Calu3 (cell line): Measurements from ENCODE around the gene LCA5L. TPM values are rescaled to one million over a fixed set of nuclear protein-coding genes. Genes with fewer than 3 reads are reported as not detected.
A peak's percentile ranks its signal among the peaks of the same experiment; 100 is the strongest.

Experiments
- BruUV-seq: library from RNA; stranded (reverse); fragments of 400-500 nt; replicated peaks from 2 replicates; lab custom pipeline; 2021; lab: Mats Ljungman, UMichigan
- CTCF ChIA-PET: fragments of 300-600 bp; sonication (Branson Sonifier 250); formaldehyde crosslinking; loops from one replicate; lab custom pipeline; 2022; ENCODE audit warnings: antibody characterized with exemption; lab: Charles Lee
- DNase-seq: peaks from one replicate; pipeline ENCODE4 v3.0.0; 2022
- H3K27ac Mint-ChIP-seq: one replicate; pipeline ENCODE4 v1.8.0; 2022; ENCODE audit warnings: mixed read lengths; ENCODE audit not compliant: unreplicated experiment
- H3K27me3 Mint-ChIP-seq: one replicate; pipeline ENCODE4 v1.8.0; 2022; ENCODE audit warnings: mixed read lengths; ENCODE audit not compliant: unreplicated experiment
- H3K36me3 Mint-ChIP-seq: one replicate; pipeline ENCODE4 v1.8.0; 2022; ENCODE audit warnings: mild to moderate bottlenecking, moderate library complexity, mixed read lengths; ENCODE audit not compliant: insufficient read depth, unreplicated experiment
- H3K4me1 Mint-ChIP-seq: one replicate; pipeline ENCODE4 v1.8.0; 2022; ENCODE audit warnings: mild to moderate bottlenecking, low read depth, mixed read lengths; ENCODE audit not compliant: unreplicated experiment
- H3K4me3 Mint-ChIP-seq: one replicate; pipeline ENCODE4 v1.8.0; 2022; ENCODE audit warnings: mild to moderate bottlenecking, low read depth, moderate library complexity, mixed read lengths; ENCODE audit not compliant: unreplicated experiment
- H3K9me3 Mint-ChIP-seq: one replicate; pipeline ENCODE4 v1.8.0; 2022; ENCODE audit warnings: low read depth, mixed read lengths; ENCODE audit not compliant: unreplicated experiment
- CTCF ChIP-seq: fragments of 200-600 bp; IDR thresholded peaks from one replicate; pipeline ENCODE4 v1.8.0; 2022; ENCODE audit warnings: antibody characterized with exemption; ENCODE audit not compliant: unreplicated experiment
- intact Hi-C: fragments of 100-400 bp; cut with micrococcal nuclease; formaldehyde crosslinking; loops from one replicate; pipeline ENCODE4 v1.10.0; 2022; ENCODE audit not compliant: unreplicated experiment
- total RNA-seq: library from RNA; stranded (reverse); gene quantifications from 2 replicates; pipeline ENCODE4 v1.2.3, GENCODE V29; 2022

The LCA5L gene
- total RNA-seq, 1 experiment from 2014 or later, result 1.7 TPM

- no TSS peak for BruUV-seq
- H3K4me1 Mint-ChIP-seq, result peaks cover 8% of the 10 kb centered on the region
- CTCF ChIA-PET, result no interaction called here
- peaks cover 26% of the 10 kb centered on the region for H3K36me3 Mint-ChIP-seq
- H3K9me3 Mint-ChIP-seq, result no peaks in the 10 kb centered on the region
- no peak for DNase-seq
- H3K4me3 Mint-ChIP-seq, result no peak overlapping the region
- TF ChIP-seq CTCF, result no peak
- no peak overlapping the region for H3K27ac Mint-ChIP-seq
- no peaks in the 10 kb centered on the region for H3K27me3 Mint-ChIP-seq
- intact Hi-C loops, result no loop called here
Measured at GRCh38 chr21:39390212-39390765, 55.3 kb downstream of the LCA5L start.

GRCh38 chr21:39388811-39389155 lies 56.8 kb downstream of the LCA5L start:
- peaks cover 26% of the 10 kb centered on the region for H3K36me3 Mint-ChIP-seq

GRCh38 chr21:39388038-39388810 lies 57.4 kb downstream of the LCA5L start:
- DNase-seq, result peak; percentile 91
- Mint-ChIP-seq H3K4me3 (peak overlapping the region; percentile 74), H3K4me1 (peaks cover 8% of the 10 kb centered on the region), H3K27me3 (no peaks in the 10 kb centered on the region), H3K36me3 (peaks cover 26% of the 10 kb centered on the region), H3K27ac (peak overlapping the region; percentile 47), H3K9me3 (no peaks in the 10 kb centered on the region)
- intact Hi-C loops, result loop anchor here (10.0 kb wide), 1 partner anchor 73 kb away; the partner anchor contains the start of gene BRWD1
- CTCF ChIA-PET, result interaction anchor here (0.6 to 1.6 kb wide), 9 partner anchors 10 to 205 kb away, joined by 3 to 20 read pairs (median 6); partner anchors contain the start of genes HMGN1 and PSMG1
- TF ChIP-seq CTCF, result peak; percentile 68
- BruUV-seq, result no TSS peak

More at GRCh38 chr21:39388811-39389155, 56.8 kb downstream of the LCA5L start:
- no TSS peak for BruUV-seq
- no peak for TF ChIP-seq CTCF
- peaks cover 8% of the 10 kb centered on the region for H3K4me1 Mint-ChIP-seq
- CTCF ChIA-PET, result no interaction called here
- peak overlapping the region; percentile 74 for H3K4me3 Mint-ChIP-seq
- no peaks in the 10 kb centered on the region for H3K9me3 Mint-ChIP-seq
- H3K27me3 Mint-ChIP-seq, result no peaks in the 10 kb centered on the region
- no peak for DNase-seq
- intact Hi-C loops, result loop anchor here (10.0 kb wide), 1 partner anchor 74 kb away; the partner anchor contains the start of gene BRWD1
- peak overlapping the region; percentile 47 for H3K27ac Mint-ChIP-seq

- Mint-ChIP-seq H3K27ac (peak overlapping the region; percentile 33), H3K9me3 (no peaks in the 10 kb centered on the region), H3K36me3 (peaks cover 26% of the 10 kb centered on the region), H3K27me3 (no peaks in the 10 kb centered on the region), H3K4me1 (peaks cover 8% of the 10 kb centered on the region), H3K4me3 (peak overlapping the region; percentile 74)
- CTCF ChIA-PET, result interaction anchor here (0.6 to 1.6 kb wide), 10 partner anchors 11 to 248 kb away, joined by 3 to 20 read pairs (median 6); partner anchors contain the start of genes HMGN1 and PSMG1
- no TSS peak for BruUV-seq
- intact Hi-C loops, result loop anchor here (10.0 kb wide), 1 partner anchor 73 kb away; the partner anchor contains the start of gene BRWD1
- TF ChIP-seq CTCF, result no peak
- peak; percentile 91 for DNase-seq
Measured at GRCh38 chr21:39387461-39388037, 58.0 kb downstream of the LCA5L start.
